Epithelial cell of esophagus (primary cell): ENCODE data around the gene KIF5B.
"Not testable (repeated sequence)": the region's sequence is repeated elsewhere in the genome, so short reads cannot be mapped to it uniquely, and the experiment has no call there.

ENCODE experiments used
- DNase-seq: peaks from one replicate; pipeline ENCODE4 v3.0.0; 2010; ENCODE audit warnings: low read depth
- H3K4me3 ChIP-seq: 2 replicates; pipeline ENCODE4 v1.5.1; 2011; ENCODE audit warnings: mild to moderate bottlenecking, low read length, control low read depth
- CTCF ChIP-seq: IDR thresholded peaks from 2 replicates; pipeline ENCODE4 v1.5.1; 2011; ENCODE audit warnings: low read depth, mild to moderate bottlenecking, low read length, control low read depth, inconsistent platforms; ENCODE audit not compliant: insufficient read depth; ENCODE audit errors: missing control alignments

Gene KIF5B

GRCh38 chr10:32060347-32060746 is 4.1 kb upstream of the KIF5B start:
- no peak for TF ChIP-seq CTCF
- H3K4me3 ChIP-seq = no peak overlapping the region
- no peak for DNase-seq

GRCh38 chr10:32059472-32059871 is 3.2 kb upstream of the KIF5B start:
- no peak for DNase-seq
- H3K4me3 ChIP-seq = no peak overlapping the region
- no peak for TF ChIP-seq CTCF

- no peak for TF ChIP-seq CTCF
- no peak for DNase-seq
- H3K4me3 ChIP-seq = peak overlapping the region; percentile 91
These were observed 779 bp upstream of the KIF5B start for GRCh38 chr10:32057036-32057372.

- DNase-seq = peak; percentile 67
- peak overlapping the region; percentile 91 for H3K4me3 ChIP-seq
- TF ChIP-seq CTCF = peak; percentile 23
These were observed 618 bp downstream of the KIF5B start for GRCh38 chr10:32055478-32056135.

GRCh38 chr10:32054094-32054493 is 2.1 kb downstream of the KIF5B start:
- DNase-seq = peak; percentile 68
- TF ChIP-seq CTCF = no peak
- H3K4me3 ChIP-seq = peak overlapping the region; percentile 91

- peak overlapping the region; percentile 91 for H3K4me3 ChIP-seq
- DNase-seq = not testable (repeated sequence)
These were observed 2.8 kb downstream of the KIF5B start for GRCh38 chr10:32053392-32053791.

GRCh38 chr10:32051926-32052325 is 4.3 kb downstream of the KIF5B start:
- TF ChIP-seq CTCF = no peak
- DNase-seq = peak; percentile 11
- H3K4me3 ChIP-seq = no peak overlapping the region

GRCh38 chr10:32050177-32050576 is 6.0 kb downstream of the KIF5B start:
- no peak overlapping the region for H3K4me3 ChIP-seq
- TF ChIP-seq CTCF = no peak
- DNase-seq = peak; percentile 21
